ENCODE data around the gene WIPI1.

The WIPI1 gene

DNA sequence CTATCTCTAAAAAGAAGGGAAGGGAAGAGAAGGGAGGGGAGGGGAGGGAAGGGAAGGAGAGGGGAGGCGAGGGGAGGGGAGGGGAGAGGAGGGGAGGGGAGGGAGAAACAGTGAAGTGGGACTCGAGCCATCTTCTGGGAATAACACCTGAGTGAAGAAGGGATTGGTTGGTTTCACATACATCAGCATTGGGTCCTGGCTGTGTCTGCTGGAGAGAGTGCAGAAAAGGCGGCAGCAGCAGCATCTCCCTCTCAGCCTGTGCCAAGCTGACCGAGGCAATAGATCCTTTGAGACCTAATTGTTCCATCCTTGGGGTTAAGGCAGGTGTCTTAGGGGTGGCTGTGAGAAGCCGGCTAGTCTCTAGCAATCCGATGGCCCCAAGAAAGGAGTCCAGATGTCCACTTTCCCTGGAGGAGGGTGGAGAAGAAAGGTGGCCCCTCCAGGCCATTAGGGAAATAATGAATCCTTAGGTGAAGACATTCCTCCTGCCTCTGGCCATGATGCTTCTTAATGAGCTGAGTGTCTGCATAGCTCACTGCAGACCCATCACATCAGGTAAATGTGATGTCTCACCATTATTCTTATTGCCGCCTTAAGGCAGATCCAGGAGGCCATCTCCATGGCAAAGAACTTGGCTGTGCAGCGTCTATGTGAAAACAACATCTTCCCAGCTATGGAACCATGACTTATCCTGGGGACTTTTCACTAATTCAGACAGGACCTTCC is 71.6 kb downstream of the WIPI1 start:
- H3K4me3 ChIP-seq (ENCODE audit: low read depth, low read length), result no peak overlapping the region
- TF ChIP-seq CTCF (IDR thresholded peaks at IDR 0.05; ENCODE audit: borderline replicate concordance, insufficient read depth, low read depth, low read length), result no peak

- no peak for TF ChIP-seq CTCF (IDR thresholded peaks at IDR 0.05; ENCODE audit: borderline replicate concordance, insufficient read depth, low read depth, low read length)
- H3K4me3 ChIP-seq (ENCODE audit: low read depth, low read length), result no peak overlapping the region
Measured at GRCh38 chr17:68384941-68385340, 72.4 kb downstream of the WIPI1 start.

- H3K4me3 ChIP-seq (ENCODE audit: low read depth, low read length), result no peak overlapping the region
- no peak for TF ChIP-seq CTCF (IDR thresholded peaks at IDR 0.05; ENCODE audit: borderline replicate concordance, insufficient read depth, low read depth, low read length)
Measured at GRCh38 chr17:68384471-68384870, 72.8 kb downstream of the WIPI1 start.

- no peak for TF ChIP-seq CTCF (IDR thresholded peaks at IDR 0.05; ENCODE audit: borderline replicate concordance, insufficient read depth, low read depth, low read length)
- no peak overlapping the region for H3K4me3 ChIP-seq (ENCODE audit: low read depth, low read length)
Measured at GRCh38 chr17:68383443-68384321, 73.6 kb downstream of the WIPI1 start.

DNA sequence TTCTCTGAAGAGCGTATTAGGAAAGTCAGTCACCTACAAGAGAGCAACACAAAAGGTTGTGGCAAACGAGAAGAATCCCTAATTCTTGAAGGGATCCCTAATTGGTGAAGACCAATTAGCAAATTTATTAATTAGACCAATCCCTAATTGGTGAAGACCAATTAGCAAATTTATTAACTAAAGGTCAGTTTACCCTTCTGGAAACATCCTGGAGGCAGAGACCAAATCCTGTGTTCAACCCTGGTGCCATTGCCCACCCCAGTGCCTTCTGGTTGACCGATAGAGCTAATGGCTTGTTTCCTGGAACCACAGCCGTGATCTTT is 74.2 kb downstream of the WIPI1 start:
- H3K4me3 ChIP-seq (ENCODE audit: low read depth, low read length), result no peak overlapping the region
- TF ChIP-seq CTCF (IDR thresholded peaks at IDR 0.05; ENCODE audit: borderline replicate concordance, insufficient read depth, low read depth, low read length), result no peak

DNA sequence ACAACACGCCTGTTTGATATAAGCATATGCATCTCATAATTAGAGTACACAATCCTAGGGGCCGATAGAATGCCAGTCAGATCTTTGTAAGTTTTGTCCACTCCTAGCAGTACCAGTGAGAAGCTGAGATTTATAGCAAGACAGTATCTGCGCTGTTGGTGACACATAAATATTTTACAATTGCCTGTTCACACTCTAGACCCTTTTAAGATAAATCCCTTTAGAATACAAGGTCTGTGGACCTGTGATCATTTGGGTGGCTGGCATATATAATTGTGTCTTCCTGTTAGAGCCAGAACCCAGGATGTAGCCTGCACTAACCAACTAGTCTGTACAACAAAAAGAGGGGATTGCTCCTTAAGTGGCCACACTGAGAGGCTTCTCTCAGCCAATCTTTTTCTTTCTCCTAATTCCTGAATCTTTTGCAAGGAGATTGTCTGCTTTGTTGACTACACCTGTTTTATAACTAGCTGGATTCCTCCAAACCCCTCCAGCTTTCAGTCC is 74.7 kb downstream of the WIPI1 start:
- no peak overlapping the region for H3K4me3 ChIP-seq (ENCODE audit: low read depth, low read length)
- no peak for TF ChIP-seq CTCF (IDR thresholded peaks at IDR 0.05; ENCODE audit: borderline replicate concordance, insufficient read depth, low read depth, low read length)
